ENCODE measurements around the gene KCTD15. TPM values are rescaled to one million over a fixed set of nuclear protein-coding genes. Genes with fewer than 3 reads are reported as not detected.

The KCTD15 gene
- total and polyA plus RNA-seq, 10 of the 15 experiments (the other 5 are each of a cell fraction or from before 2014, with no cell fraction given): not detected

DNA sequence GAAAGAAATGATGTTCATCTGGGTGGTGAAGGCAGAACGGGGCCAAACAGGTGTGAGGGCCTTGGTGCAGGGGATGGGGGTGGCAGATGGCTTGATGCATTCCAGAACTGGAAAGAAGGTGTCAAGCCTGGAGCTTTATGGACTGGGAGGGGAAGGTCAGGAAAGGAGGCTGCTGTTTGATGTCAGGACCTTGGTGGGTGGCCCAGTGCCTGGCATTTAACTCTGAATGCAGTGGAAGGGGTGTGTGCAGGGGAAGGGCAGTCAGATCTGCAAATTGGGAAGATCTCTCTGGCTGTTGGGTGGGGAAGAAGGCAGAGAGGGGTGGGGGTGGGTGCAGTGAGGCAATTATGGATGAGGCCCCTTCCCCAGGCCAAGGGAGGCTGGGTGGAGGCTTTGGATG is 11.7 kb downstream of the KCTD15 start:
- H3K4me1 ChIP-seq (ENCODE audit: control insufficient read depth, insufficient read depth, low read length): no peaks in the 10 kb centered on the region
- no peak overlapping the region for H3K27ac ChIP-seq (ENCODE audit: control insufficient read depth, insufficient read depth)
- H3K4me3 ChIP-seq: no peak overlapping the region
- no peak overlapping the region for H3K4me2 ChIP-seq (ENCODE audit: control insufficient read depth, insufficient read depth)
- CTCF ChIA-PET: no interaction called here
- H4K20me1 ChIP-seq (ENCODE audit: control insufficient read depth, insufficient read depth): no peaks in the 10 kb centered on the region
- WGBS (ENCODE audit: insufficient coverage, insufficient replicate concordance, low lambda C conversion rate, missing lambda C conversion rate): 0% methylated on average over 1 of the region's 1 CpG
- RAD21 ChIA-PET (ENCODE audit: unreplicated experiment): no interaction called here
- FAIRE-seq (no peak), ATAC-seq (no peak), DNase-seq (ENCODE audit: low read depth, low spot score) (no peak)
- no peaks in the 10 kb centered on the region for H3K79me2 ChIP-seq (ENCODE audit: control insufficient read depth, insufficient read depth, low read length)
- TF ChIP-seq, protein P1, sequence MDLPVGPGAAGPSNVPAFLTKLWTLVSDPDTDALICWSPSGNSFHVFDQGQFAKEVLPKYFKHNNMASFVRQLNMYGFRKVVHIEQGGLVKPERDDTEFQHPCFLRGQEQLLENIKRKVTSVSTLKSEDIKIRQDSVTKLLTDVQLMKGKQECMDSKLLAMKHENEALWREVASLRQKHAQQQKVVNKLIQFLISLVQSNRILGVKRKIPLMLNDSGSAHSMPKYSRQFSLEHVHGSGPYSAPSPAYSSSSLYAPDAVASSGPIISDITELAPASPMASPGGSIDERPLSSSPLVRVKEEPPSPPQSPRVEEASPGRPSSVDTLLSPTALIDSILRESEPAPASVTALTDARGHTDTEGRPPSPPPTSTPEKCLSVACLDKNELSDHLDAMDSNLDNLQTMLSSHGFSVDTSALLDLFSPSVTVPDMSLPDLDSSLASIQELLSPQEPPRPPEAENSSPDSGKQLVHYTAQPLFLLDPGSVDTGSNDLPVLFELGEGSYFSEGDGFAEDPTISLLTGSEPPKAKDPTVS (IDR thresholded peaks at IDR 0.05; ENCODE audit: low read depth, low read length): no peak
- TF ChIP-seq SPI1 (IDR thresholded peaks at IDR 0.05; ENCODE audit: borderline replicate concordance, insufficient read depth, low read depth, low read length): no peak
- no peak for TF ChIP-seq CHD2 (IDR thresholded peaks at IDR 0.05; ENCODE audit: borderline replicate concordance, low read depth, low read length)
- no peak for TF ChIP-seq JUND (IDR thresholded peaks at IDR 0.05; ENCODE audit: low read depth, low read length)
- no peak for TF ChIP-seq PAX5 (IDR thresholded peaks at IDR 0.05; ENCODE audit: borderline replicate concordance, low read depth, low read length)
- TF ChIP-seq, protein P2, sequence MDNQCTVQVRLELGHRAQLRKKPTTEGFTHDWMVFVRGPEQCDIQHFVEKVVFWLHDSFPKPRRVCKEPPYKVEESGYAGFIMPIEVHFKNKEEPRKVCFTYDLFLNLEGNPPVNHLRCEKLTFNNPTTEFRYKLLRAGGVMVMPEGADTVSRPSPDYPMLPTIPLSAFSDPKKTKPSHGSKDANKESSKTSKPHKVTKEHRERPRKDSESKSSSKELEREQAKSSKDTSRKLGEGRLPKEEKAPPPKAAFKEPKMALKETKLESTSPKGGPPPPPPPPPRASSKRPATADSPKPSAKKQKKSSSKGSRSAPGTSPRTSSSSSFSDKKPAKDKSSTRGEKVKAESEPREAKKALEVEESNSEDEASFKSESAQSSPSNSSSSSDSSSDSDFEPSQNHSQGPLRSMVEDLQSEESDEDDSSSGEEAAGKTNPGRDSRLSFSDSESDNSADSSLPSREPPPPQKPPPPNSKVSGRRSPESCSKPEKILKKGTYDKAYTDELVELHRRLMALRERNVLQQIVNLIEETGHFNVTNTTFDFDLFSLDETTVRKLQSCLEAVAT (IDR thresholded peaks at IDR 0.05): no peak
- TF ChIP-seq SREBF2 (IDR thresholded peaks at IDR 0.05; ENCODE audit: low read length): no peak
- no peak for TF ChIP-seq CHD4 (IDR thresholded peaks at IDR 0.05)
- no peak for TF ChIP-seq SIN3A (IDR thresholded peaks at IDR 0.05; ENCODE audit: low read depth, low read length)
- TF ChIP-seq, protein P3, sequence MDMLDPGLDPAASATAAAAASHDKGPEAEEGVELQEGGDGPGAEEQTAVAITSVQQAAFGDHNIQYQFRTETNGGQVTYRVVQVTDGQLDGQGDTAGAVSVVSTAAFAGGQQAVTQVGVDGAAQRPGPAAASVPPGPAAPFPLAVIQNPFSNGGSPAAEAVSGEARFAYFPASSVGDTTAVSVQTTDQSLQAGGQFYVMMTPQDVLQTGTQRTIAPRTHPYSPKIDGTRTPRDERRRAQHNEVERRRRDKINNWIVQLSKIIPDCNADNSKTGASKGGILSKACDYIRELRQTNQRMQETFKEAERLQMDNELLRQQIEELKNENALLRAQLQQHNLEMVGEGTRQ (IDR thresholded peaks at IDR 0.05; ENCODE audit: borderline replicate concordance, low read depth, low read length): no peak
- TF ChIP-seq, protein P4, sequence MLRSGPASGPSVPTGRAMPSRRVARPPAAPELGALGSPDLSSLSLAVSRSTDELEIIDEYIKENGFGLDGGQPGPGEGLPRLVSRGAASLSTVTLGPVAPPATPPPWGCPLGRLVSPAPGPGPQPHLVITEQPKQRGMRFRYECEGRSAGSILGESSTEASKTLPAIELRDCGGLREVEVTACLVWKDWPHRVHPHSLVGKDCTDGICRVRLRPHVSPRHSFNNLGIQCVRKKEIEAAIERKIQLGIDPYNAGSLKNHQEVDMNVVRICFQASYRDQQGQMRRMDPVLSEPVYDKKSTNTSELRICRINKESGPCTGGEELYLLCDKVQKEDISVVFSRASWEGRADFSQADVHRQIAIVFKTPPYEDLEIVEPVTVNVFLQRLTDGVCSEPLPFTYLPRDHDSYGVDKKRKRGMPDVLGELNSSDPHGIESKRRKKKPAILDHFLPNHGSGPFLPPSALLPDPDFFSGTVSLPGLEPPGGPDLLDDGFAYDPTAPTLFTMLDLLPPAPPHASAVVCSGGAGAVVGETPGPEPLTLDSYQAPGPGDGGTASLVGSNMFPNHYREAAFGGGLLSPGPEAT (IDR thresholded peaks at IDR 0.05; ENCODE audit: low read depth): no peak
- no peak for TF ChIP-seq ZSCAN29 (IDR thresholded peaks at IDR 0.05)
- TF ChIP-seq, protein P5, sequence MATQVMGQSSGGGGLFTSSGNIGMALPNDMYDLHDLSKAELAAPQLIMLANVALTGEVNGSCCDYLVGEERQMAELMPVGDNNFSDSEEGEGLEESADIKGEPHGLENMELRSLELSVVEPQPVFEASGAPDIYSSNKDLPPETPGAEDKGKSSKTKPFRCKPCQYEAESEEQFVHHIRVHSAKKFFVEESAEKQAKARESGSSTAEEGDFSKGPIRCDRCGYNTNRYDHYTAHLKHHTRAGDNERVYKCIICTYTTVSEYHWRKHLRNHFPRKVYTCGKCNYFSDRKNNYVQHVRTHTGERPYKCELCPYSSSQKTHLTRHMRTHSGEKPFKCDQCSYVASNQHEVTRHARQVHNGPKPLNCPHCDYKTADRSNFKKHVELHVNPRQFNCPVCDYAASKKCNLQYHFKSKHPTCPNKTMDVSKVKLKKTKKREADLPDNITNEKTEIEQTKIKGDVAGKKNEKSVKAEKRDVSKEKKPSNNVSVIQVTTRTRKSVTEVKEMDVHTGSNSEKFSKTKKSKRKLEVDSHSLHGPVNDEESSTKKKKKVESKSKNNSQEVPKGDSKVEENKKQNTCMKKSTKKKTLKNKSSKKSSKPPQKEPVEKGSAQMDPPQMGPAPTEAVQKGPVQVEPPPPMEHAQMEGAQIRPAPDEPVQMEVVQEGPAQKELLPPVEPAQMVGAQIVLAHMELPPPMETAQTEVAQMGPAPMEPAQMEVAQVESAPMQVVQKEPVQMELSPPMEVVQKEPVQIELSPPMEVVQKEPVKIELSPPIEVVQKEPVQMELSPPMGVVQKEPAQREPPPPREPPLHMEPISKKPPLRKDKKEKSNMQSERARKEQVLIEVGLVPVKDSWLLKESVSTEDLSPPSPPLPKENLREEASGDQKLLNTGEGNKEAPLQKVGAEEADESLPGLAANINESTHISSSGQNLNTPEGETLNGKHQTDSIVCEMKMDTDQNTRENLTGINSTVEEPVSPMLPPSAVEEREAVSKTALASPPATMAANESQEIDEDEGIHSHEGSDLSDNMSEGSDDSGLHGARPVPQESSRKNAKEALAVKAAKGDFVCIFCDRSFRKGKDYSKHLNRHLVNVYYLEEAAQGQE (IDR thresholded peaks at IDR 0.05; ENCODE audit: low read depth, low read length): no peak
- TF ChIP-seq MTA2 (IDR thresholded peaks at IDR 0.05; ENCODE audit: low read depth): no peak
- in situ Hi-C loops (cut with MboI): no loop called here
- intact Hi-C loops (cut with micrococcal nuclease; ENCODE audit: unreplicated experiment): no loop called here
- POLR2A ChIA-PET: no interaction called here
- H3K9me3 ChIP-seq (replicated peaks; ENCODE audit: control insufficient read depth, insufficient read depth, low read length): no peaks in the 10 kb centered on the region
- H3K9ac ChIP-seq (ENCODE audit: control insufficient read depth, insufficient read depth, low read length): no peak overlapping the region
- no peaks in the 10 kb centered on the region for H3K27me3 ChIP-seq (replicated peaks in 1 of 2; ENCODE audit: control insufficient read depth in 2 of 2, insufficient read depth in 2 of 2, low read length in 1 of 2)
- no TSS peak for BruUV-seq (replicated peaks)
- SMC1A ChIA-PET (ENCODE audit: uncharacterized antibody, unreplicated experiment): no interaction called here
- H3K36me3 ChIP-seq (ENCODE audit: control insufficient read depth in 2 of 2, insufficient read depth in 2 of 2, low read length in 1 of 2): no peaks in the 10 kb centered on the region
- H2AFZ ChIP-seq (ENCODE audit: control insufficient read depth, low read depth, low read length): no peak overlapping the region

Measured in GM12878 (cell line).